B cell (primary cell): ENCODE data around the gene COL25A1. TPM values are rescaled to one million over a fixed set of nuclear protein-coding genes. Genes with fewer than 3 reads are reported as not detected.

Experiments
- ATAC-seq: fragments of 200-7000 bp; cut with Tn5 transposase; one replicate; pipeline ENCODE4 v1.10.0; 2021; ENCODE audit warnings: low read depth, mild to moderate bottlenecking, moderate number of reproducible peaks, moderate library complexity
- CTCF ChIA-PET: fragments of 350-600 bp; sonication (Branson Sonifier 250); formaldehyde crosslinking; loops from one replicate; lab custom pipeline; 2021; ENCODE audit warnings: antibody characterized with exemption, inconsistent platforms; lab: Charles Lee
- POLR2A ChIA-PET: fragments of 350-600 bp; sonication (Branson Sonifier 250); formaldehyde crosslinking; loops from one replicate; lab custom pipeline; 2021; ENCODE audit warnings: antibody characterized with exemption; lab: Charles Lee
- DNase-seq: peaks from one replicate; pipeline ENCODE4 v3.0.0; 2013
- H2AFZ ChIP-seq: 2 replicates; pipeline ENCODE4 v1.6.1; 2012; ENCODE audit warnings: mild to moderate bottlenecking, low read depth, low read length; ENCODE audit not compliant: insufficient read depth, poor library complexity, severe bottlenecking
- H3K27ac ChIP-seq, 2 donors: 1 replicate in 1 of 2; 2 replicates in 1 of 2; pipeline ENCODE4 v1.5.1; 2012 to 2013; ENCODE audit warnings: low read length in 2 of 2, mild to moderate bottlenecking in 2 of 2, moderate library complexity in 1 of 2
- H3K27me3 ChIP-seq, 4 experiments: fragments of 200-600 bp in 1 of 4; sonication (generic) in 1 of 4; replicated peaks in 1 of 4; 1 replicate in 2 of 4; 2 replicates in 2 of 4; pipeline versions ENCODE4 v1.6.1 to v1.7.0; 2013 to 2016; ENCODE audit warnings: low read length in 3 of 4, mild to moderate bottlenecking in 2 of 4, mixed read lengths in 1 of 4, moderate library complexity in 1 of 4; ENCODE audit not compliant: insufficient read depth in 4 of 4, control insufficient read depth in 3 of 4; ENCODE audit errors: control extremely low read depth in 1 of 4
- H3K36me3 ChIP-seq, 2 experiments: replicated peaks in 1 of 2; 1 replicate in 1 of 2; 2 replicates in 1 of 2; pipeline versions ENCODE4 v1.6.1 to v1.7.1; 2013; ENCODE audit warnings: low read length in 1 of 2; ENCODE audit not compliant: insufficient read depth in 2 of 2, control insufficient read depth in 1 of 2; ENCODE audit errors: control extremely low read depth in 1 of 2, extremely low read depth in 1 of 2
- H3K4me1 ChIP-seq, 2 donors: fragments of 200-600 bp in 1 of 2; sonication (generic) in 1 of 2; 1 replicate in 1 of 2; 2 replicates in 1 of 2; pipeline versions ENCODE4 v1.5.1 to v1.6.1; 2013 to 2017; ENCODE audit warnings: low read length in 2 of 2; ENCODE audit not compliant: control insufficient read depth in 2 of 2, insufficient read depth in 2 of 2
- H3K4me2 ChIP-seq: replicated peaks from 2 replicates; pipeline ENCODE3; 2012; ENCODE audit warnings: mild to moderate bottlenecking, low read depth, low read length; ENCODE audit not compliant: poor library complexity, severe bottlenecking
- H3K4me3 ChIP-seq, 5 experiments: fragments of 200-600 bp in 1 of 5; sonication (generic) in 1 of 5; 1 replicate in 3 of 5; 2 replicates in 2 of 5; pipeline versions ENCODE4 v1.5.1 to v1.7.0; 2011 to 2016; ENCODE audit warnings: low read length in 4 of 5, mild to moderate bottlenecking in 4 of 5, low read depth in 2 of 5, control low read depth in 1 of 5, moderate library complexity in 1 of 5; ENCODE audit not compliant: insufficient read depth in 1 of 5; ENCODE audit errors: control extremely low read depth in 1 of 5, extremely low read depth in 1 of 5
- H3K79me2 ChIP-seq: fragments of 200-600 bp; sonication (generic); one replicate; pipeline ENCODE4 v1.6.0; 2016; ENCODE audit warnings: low read length; ENCODE audit not compliant: control insufficient read depth, insufficient read depth
- H3K9ac ChIP-seq: fragments of 200-600 bp; sonication (generic); 2 replicates; pipeline ENCODE4 v1.6.1; 2017; ENCODE audit warnings: mild to moderate bottlenecking, low read length, moderate library complexity
- H3K9me3 ChIP-seq, 3 donors: one replicate each; pipeline versions ENCODE4 v1.6.1 to v1.7.1; 2013; ENCODE audit warnings: low read length in 2 of 3; ENCODE audit not compliant: control insufficient read depth in 2 of 3, insufficient read depth in 1 of 3; ENCODE audit errors: control extremely low read depth in 1 of 3
- H4K20me1 ChIP-seq: 2 replicates; pipeline ENCODE4 v1.6.0; 2012; ENCODE audit warnings: mild to moderate bottlenecking, low read length; ENCODE audit not compliant: insufficient read depth, control insufficient read depth, poor library complexity, severe bottlenecking
- H3K27ac Mint-ChIP-seq: one replicate; pipeline ENCODE4 v1.8.0; 2021; ENCODE audit warnings: mixed read lengths
- H3K27me3 Mint-ChIP-seq: one replicate; pipeline ENCODE4 v1.8.0; 2021; ENCODE audit warnings: mixed read lengths
- H3K4me1 Mint-ChIP-seq: one replicate; pipeline ENCODE4 v1.8.0; 2021; ENCODE audit warnings: mixed read lengths
- H3K4me3 Mint-ChIP-seq: one replicate; pipeline ENCODE4 v1.8.0; 2021; ENCODE audit warnings: mixed read lengths
- H3K9me3 Mint-ChIP-seq: one replicate; pipeline ENCODE4 v1.8.0; 2022; ENCODE audit warnings: mixed read lengths; ENCODE audit not compliant: insufficient read depth
- CTCF ChIP-seq: fragments of 200-600 bp; IDR thresholded peaks from one replicate; pipeline ENCODE4 v1.8.0; 2022; ENCODE audit warnings: antibody characterized with exemption, mild to moderate bottlenecking
- EZH2 ChIP-seq: IDR thresholded peaks from 2 replicates; pipeline ENCODE4 v1.6.1; 2012; ENCODE audit warnings: borderline replicate concordance, low read depth, mild to moderate bottlenecking, moderate library complexity, low read length; ENCODE audit not compliant: insufficient read depth, poor library complexity, severe bottlenecking
- WGBS: methylation state at CpG from one replicate; pipeline ENCODE4 v1.1.5; 2013; ENCODE audit warnings: missing lambda C conversion rate; ENCODE audit not compliant: insufficient coverage; 5-methylcytosine and 5-hydroxymethylcytosine counted together
- intact Hi-C: fragments of 100-400 bp; cut with micrococcal nuclease; formaldehyde crosslinking; loops from one replicate; pipeline ENCODE4 v1.10.0; 2022
- polyA plus RNA-seq: library from polyadenylated mRNA; depleted of rRNA; stranded (reverse); fragments of >200 nt; gene quantifications from 2 replicates; pipeline ENCODE4 v1.2.3, GENCODE V29; 2012
- total RNA-seq, 2 donors: library from RNA; stranded (reverse); fragments of 120-200 nt in 1 of 2; gene quantifications; 1 replicate in 1 of 2; 2 replicates in 1 of 2; pipeline versions ENCODE4 v1.2.3 to v1.2.4, GENCODE V29; 2013 to 2022

The COL25A1 gene
- total and polyA plus RNA-seq, 2 donors (not counting 1 experiment from before 2014, with no cell fraction given) = not detected

- H3K4me3 ChIP-seq = no peak overlapping the region
- no peaks in the 10 kb centered on the region for H4K20me1 ChIP-seq
- Mint-ChIP-seq H3K27me3 (peaks cover 4% of the 10 kb centered on the region), H3K27ac (no peak overlapping the region), H3K9me3 (no peaks in the 10 kb centered on the region), H3K4me1 (no peaks in the 10 kb centered on the region), H3K4me3 (no peak overlapping the region)
- H3K4me1 ChIP-seq = no peaks in the 10 kb centered on the region
- H3K4me2 ChIP-seq = no peak overlapping the region
- H3K27me3 ChIP-seq = peaks cover 0 to 6% (median 0%) of the 10 kb centered on the region in 4 experiments
- intact Hi-C loops = no loop called here
- H2AFZ ChIP-seq = no peak overlapping the region
- H3K9me3 ChIP-seq = no peaks in the 10 kb centered on the region
- WGBS = 100% methylated on average over 1 of the region's 3 CpGs
- ChIA-PET POLR2A (no interaction called here), CTCF (no interaction called here)
- no peak overlapping the region for H3K27ac ChIP-seq
- ATAC-seq (no peak), DNase-seq (no peak)
- H3K9ac ChIP-seq = no peak overlapping the region
- no peaks in the 10 kb centered on the region for H3K79me2 ChIP-seq
- no peaks in the 10 kb centered on the region for H3K36me3 ChIP-seq
- TF ChIP-seq EZH2 (no peak), CTCF (no peak)
Measured at GRCh38 chr4:108813261-108813660, 489.2 kb downstream of the COL25A1 start.

DNA sequence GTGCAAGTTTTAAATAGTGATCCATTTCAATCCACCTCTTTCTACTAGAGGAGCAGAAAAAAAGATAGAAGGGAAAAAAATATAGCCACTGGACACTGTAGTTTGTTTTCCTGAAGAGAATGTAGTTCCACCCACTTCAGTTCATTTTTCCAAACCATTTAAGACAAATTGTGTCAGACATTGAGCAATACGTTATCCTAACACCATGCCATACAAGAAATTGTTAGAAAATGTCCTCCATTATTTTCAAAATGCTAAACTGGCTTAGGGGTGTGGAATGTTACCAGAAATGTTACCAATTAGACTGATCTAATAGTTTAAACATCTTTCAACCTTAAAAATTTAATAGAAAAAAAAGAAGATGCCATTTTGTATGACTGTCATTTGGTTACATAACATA, 491.0 kb downstream of the COL25A1 start:
- ChIA-PET POLR2A (no interaction called here), CTCF (no interaction called here)
- no peaks in the 10 kb centered on the region for H3K79me2 ChIP-seq

More for the DNA sequence above, 491.0 kb downstream of the COL25A1 start:
- Mint-ChIP-seq H3K4me3 (no peak overlapping the region), H3K27me3 (peaks cover 8% of the 10 kb centered on the region), H3K4me1 (no peaks in the 10 kb centered on the region), H3K9me3 (no peaks in the 10 kb centered on the region), H3K27ac (no peak overlapping the region)
- ATAC-seq = no peak
- Histone ChIP-seq H3K4me1 (no peaks in the 10 kb centered on the region), H3K9ac (no peak overlapping the region), H4K20me1 (no peaks in the 10 kb centered on the region), H2AFZ (no peak overlapping the region), H3K4me2 (no peak overlapping the region), H3K27me3 (peaks cover 0 to 6% (median 1%) of the 10 kb centered on the region in 4 experiments), H3K27ac (no peak overlapping the region), H3K4me3 (no peak overlapping the region), H3K36me3 (no peaks in the 10 kb centered on the region), H3K9me3 (no peaks in the 10 kb centered on the region)
- no CpG with 5 or more reads among the region's 1 CpG for WGBS
- TF ChIP-seq CTCF (no peak), EZH2 (no peak)
- no peak for DNase-seq
- intact Hi-C loops = no loop called here
